Suprapubic skin (tissue), 4 donors: ENCODE measurements around the gene ROBO1. TPM values are rescaled to one million over a fixed set of nuclear protein-coding genes. Genes with fewer than 3 reads are reported as not detected.

ENCODE experiments used
- DNase-seq, 2 donors: peaks; one replicate each; pipeline ENCODE4 v3.0.0-alpha.2; 2019; ENCODE audit warnings: low spot score in 2 of 2
- H3K27ac ChIP-seq: fragments of 200-600 bp; sonication (generic); one replicate; pipeline ENCODE4 v1.5.1; 2019
- H3K27me3 ChIP-seq: fragments of 200-600 bp; sonication (generic); one replicate; pipeline ENCODE4 v1.5.1; 2019
- H3K36me3 ChIP-seq: fragments of 200-600 bp; sonication (generic); one replicate; pipeline ENCODE4 v1.5.1; 2019
- H3K4me1 ChIP-seq: fragments of 200-600 bp; sonication (generic); one replicate; pipeline ENCODE4 v1.5.1; 2019
- H3K4me3 ChIP-seq: fragments of 200-600 bp; sonication (generic); one replicate; pipeline ENCODE4 v1.5.1; 2019; ENCODE audit warnings: mild to moderate bottlenecking
- H3K9me3 ChIP-seq: fragments of 200-600 bp; sonication (generic); one replicate; pipeline ENCODE4 v1.5.1; 2019
- CTCF ChIP-seq, 2 donors: fragments of 200-600 bp in 1 of 2; fragments of 450-650 bp in 1 of 2; sonication (generic) in 1 of 2; IDR thresholded peaks; one replicate each; pipeline ENCODE4 v1.5.1; 2016 to 2019; ENCODE audit warnings: antibody characterized with exemption in 2 of 2, mild to moderate bottlenecking in 1 of 2, moderate library complexity in 1 of 2
- EP300 ChIP-seq: sonication (generic); formaldehyde crosslinking; IDR thresholded peaks from one replicate; pipeline ENCODE4 v1.6.1; 2017; ENCODE audit warnings: antibody characterized with exemption
- POLR2A ChIP-seq, 2 donors: fragments of 450-650 bp; IDR thresholded peaks; one replicate each; pipeline ENCODE4 v1.6.1; 2017; ENCODE audit warnings: antibody characterized with exemption in 2 of 2, mild to moderate bottlenecking in 2 of 2, moderate library complexity in 2 of 2
- POLR2AphosphoS5 ChIP-seq, 3 donors: sonication (generic); formaldehyde crosslinking; IDR thresholded peaks; one replicate each; pipeline ENCODE4 v1.6.1; 2017; ENCODE audit warnings: antibody characterized with exemption in 3 of 3
- WGBS: methylation state at CpG from one replicate; pipeline ENCODE4 v1.1.5; 2018; 5-methylcytosine and 5-hydroxymethylcytosine counted together
- total RNA-seq, 4 donors: library from RNA; depleted of rRNA; stranded (reverse); fragments of >200 nt; gene quantifications; one replicate each; pipeline ENCODE4 v1.1.0, GENCODE V29; 2016

ROBO1 gene
- total RNA-seq, 4 donors from 2014 or later: 67.7 to 80.3 (median 71.3) TPM

GRCh38 chr3:78645628-78646310 is 1122.0 kb downstream of the ROBO1 start:
- no peaks in the 10 kb centered on the region for H3K27me3 ChIP-seq
- no peaks in the 10 kb centered on the region for H3K36me3 ChIP-seq
- no peaks in the 10 kb centered on the region for H3K9me3 ChIP-seq
- no peak overlapping the region for H3K27ac ChIP-seq
- H3K4me3 ChIP-seq: no peak overlapping the region
- 46% methylated on average over 4 of the region's 4 CpGs for WGBS
- TF ChIP-seq CTCF (IDR thresholded peaks at IDR 0.05) (peak; percentile 65 to 71), EP300 (no peak)
- peaks cover 6% of the 10 kb centered on the region for H3K4me1 ChIP-seq
- no peak for DNase-seq

- Histone ChIP-seq H3K9me3 (no peaks in the 10 kb centered on the region), H3K4me1 (peaks cover 6% of the 10 kb centered on the region), H3K27ac (no peak overlapping the region), H3K27me3 (no peaks in the 10 kb centered on the region), H3K36me3 (no peaks in the 10 kb centered on the region), H3K4me3 (no peak overlapping the region)
- no peak for DNase-seq
- WGBS: 5% methylated on average over 1 of the region's 1 CpG
- TF ChIP-seq EP300: no peak
- TF ChIP-seq CTCF (IDR thresholded peaks at IDR 0.05): no peak
- no peak for TF ChIP-seq POLR2A (IDR thresholded peaks at IDR 0.05)
- no peak for TF ChIP-seq POLR2AphosphoS5 (IDR thresholded peaks at IDR 0.05)
These were observed 1123.0 kb downstream of the ROBO1 start for GRCh38 chr3:78644847-78645246.

GRCh38 chr3:78642226-78643035 is 1125.4 kb downstream of the ROBO1 start:
- Histone ChIP-seq H3K27ac (no peak overlapping the region), H3K36me3 (peaks cover 5% of the 10 kb centered on the region), H3K27me3 (no peaks in the 10 kb centered on the region), H3K4me1 (peaks cover 6% of the 10 kb centered on the region), H3K4me3 (no peak overlapping the region), H3K9me3 (no peaks in the 10 kb centered on the region)
- TF ChIP-seq POLR2A (IDR thresholded peaks at IDR 0.05) (no peak), POLR2AphosphoS5 (IDR thresholded peaks at IDR 0.05) (no peak), CTCF (IDR thresholded peaks at IDR 0.05) (no peak), EP300 (no peak)
- 52% methylated on average over 3 of the region's 3 CpGs for WGBS
- DNase-seq: no peak

- H3K36me3 ChIP-seq: peaks cover 5% of the 10 kb centered on the region
- H3K27ac ChIP-seq: no peak overlapping the region
- WGBS: 54% methylated on average over 2 of the region's 2 CpGs
- H3K4me1 ChIP-seq: peaks cover 6% of the 10 kb centered on the region
- no peak overlapping the region for H3K4me3 ChIP-seq
- no peak for DNase-seq
- TF ChIP-seq EP300 (no peak), POLR2AphosphoS5 (IDR thresholded peaks at IDR 0.05) (no peak)
- H3K27me3 ChIP-seq: no peaks in the 10 kb centered on the region
- H3K9me3 ChIP-seq: no peaks in the 10 kb centered on the region
These were observed 1126.1 kb downstream of the ROBO1 start for GRCh38 chr3:78641703-78642102.

GRCh38 chr3:78634316-78634715 is 1133.5 kb downstream of the ROBO1 start:
- TF ChIP-seq POLR2A (IDR thresholded peaks at IDR 0.05): no peak
- TF ChIP-seq CTCF (IDR thresholded peaks at IDR 0.05): no peak
- DNase-seq: no peak
- H3K27me3 ChIP-seq: no peaks in the 10 kb centered on the region

More at GRCh38 chr3:78634316-78634715, 1133.5 kb downstream of the ROBO1 start:
- Histone ChIP-seq H3K27ac (no peak overlapping the region), H3K4me3 (no peak overlapping the region), H3K36me3 (peaks cover 9% of the 10 kb centered on the region), H3K9me3 (no peaks in the 10 kb centered on the region), H3K4me1 (peaks cover 10% of the 10 kb centered on the region)
- WGBS: 60% methylated on average over 3 of the region's 3 CpGs
